NCI-H2196 treated with DMSO at 0.1 percent for 48 hours (cell line): ENCODE measurements around the gene MEX3B.
"Not testable (repeated sequence)": the region's sequence is repeated elsewhere in the genome, so short reads cannot be mapped to it uniquely, and the experiment has no call there.

Experiments
- DNase-seq: peaks from one replicate; lab custom pipeline; 2025; ENCODE audit not compliant: unreplicated experiment; lab: John Stamatoyannopoulos, UW

Gene MEX3B

GRCh38 chr15:82014989-82015388 lies 30.8 kb downstream of the MEX3B start:
- DNase-seq: no peak

GRCh38 chr15:82012908-82013307 lies 32.9 kb downstream of the MEX3B start:
- no peak for DNase-seq

- DNase-seq: no peak
Observed at GRCh38 chr15:82005239-82005638, 40.6 kb downstream of the MEX3B start.

- no peak for DNase-seq
Observed at GRCh38 chr15:82003916-82004315, 41.9 kb downstream of the MEX3B start.

- not testable (repeated sequence) for DNase-seq
Observed at GRCh38 chr15:81995081-81995480, 50.7 kb downstream of the MEX3B start.

GRCh38 chr15:81992523-81992922 lies 53.3 kb downstream of the MEX3B start:
- DNase-seq: no peak
